Measurements from ENCODE around the gene NFIB.

NFIB gene

GRCh38 chr9:14344941-14345353 lies 31.0 kb upstream of the NFIB start:
- DNase-seq (ENCODE audit: low read depth): no peak

GRCh38 chr9:14344053-14344524 lies 30.1 kb upstream of the NFIB start:
- no peak for DNase-seq (ENCODE audit: low read depth)

- no peak for DNase-seq (ENCODE audit: low read depth)
Measured at GRCh38 chr9:14343261-14344031, 29.5 kb upstream of the NFIB start.

- DNase-seq (ENCODE audit: low read depth): no peak
Measured at GRCh38 chr9:14342736-14343135, 28.8 kb upstream of the NFIB start.

- no peak for DNase-seq (ENCODE audit: low read depth)
Measured at GRCh38 chr9:14341437-14342122, 27.6 kb upstream of the NFIB start.

GRCh38 chr9:14340994-14341393 lies 27.1 kb upstream of the NFIB start:
- DNase-seq (ENCODE audit: low read depth): no peak

GRCh38 chr9:14340219-14340873 lies 26.4 kb upstream of the NFIB start:
- no peak for DNase-seq (ENCODE audit: low read depth)

- no peak for DNase-seq (ENCODE audit: low read depth)
Measured at GRCh38 chr9:14339746-14340145, 25.8 kb upstream of the NFIB start.

- DNase-seq (ENCODE audit: low read depth): no peak
Measured at GRCh38 chr9:14337615-14338014, 23.7 kb upstream of the NFIB start.

- no peak for DNase-seq (ENCODE audit: low read depth)
Measured at GRCh38 chr9:14336244-14336643, 22.3 kb upstream of the NFIB start.

- no peak for DNase-seq (ENCODE audit: low read depth)
Measured at GRCh38 chr9:14331120-14331519, 17.2 kb upstream of the NFIB start.

GRCh38 chr9:14327036-14327435 lies 13.1 kb upstream of the NFIB start:
- DNase-seq (ENCODE audit: low read depth): no peak

GRCh38 chr9:14326264-14326826 lies 12.4 kb upstream of the NFIB start:
- DNase-seq (ENCODE audit: low read depth): peak; percentile 63

- DNase-seq (ENCODE audit: low read depth): no peak
Measured at GRCh38 chr9:14325147-14325546, 11.2 kb upstream of the NFIB start.

GRCh38 chr9:14323985-14324650 lies 10.2 kb upstream of the NFIB start:
- DNase-seq (ENCODE audit: low read depth): no peak

- DNase-seq (ENCODE audit: low read depth): no peak
Measured at GRCh38 chr9:14323083-14323971, 9.4 kb upstream of the NFIB start.

- DNase-seq (ENCODE audit: low read depth): peak; percentile 87
Measured at GRCh38 chr9:14322211-14323082, 8.5 kb upstream of the NFIB start.

GRCh38 chr9:14321517-14322130 lies 7.7 kb upstream of the NFIB start:
- no peak for DNase-seq (ENCODE audit: low read depth)
